ENCODE measurements around the gene FAF1. TPM values are rescaled to one million over a fixed set of nuclear protein-coding genes. Genes with fewer than 3 reads are reported as not detected.

FAF1 gene
- total RNA-seq, 4 donors from 2014 or later, result 33.8 to 55.8 (median 45.6) TPM

GRCh38 chr1:50700621-50701020 is 259.4 kb downstream of the FAF1 start:
- no peak overlapping the region for H3K4me3 ChIP-seq (ENCODE audit: low read depth, poor library complexity, severe bottlenecking)
- 86 to 88% methylated on average over 2 of the region's 2 CpGs for WGBS, 2 donors
- intact Hi-C loops (cut with DNase I; ENCODE audit: low total_unique reads), result no loop called here
- DNase-seq (ENCODE audit: low spot score in 2 of 2), result no peak
- TF ChIP-seq CTCF (IDR thresholded peaks at IDR 0.05) (no peak), POLR2A (IDR thresholded peaks at IDR 0.05) (no peak)

- 92 to 96% methylated on average over 4 of the region's 4 CpGs for whole genome bisulfite sequencing, 2 donors
- intact Hi-C loops (cut with DNase I; ENCODE audit: low total_unique reads), result no loop called here
- DNase-seq (ENCODE audit: low spot score in 2 of 2), result no peak
- H3K4me3 ChIP-seq (ENCODE audit: low read depth, poor library complexity, severe bottlenecking), result no peak overlapping the region
- TF ChIP-seq POLR2A (IDR thresholded peaks at IDR 0.05), result no peak
- no peak for TF ChIP-seq CTCF (IDR thresholded peaks at IDR 0.05)
These were observed 259.9 kb downstream of the FAF1 start for GRCh38 chr1:50700214-50700613.

GRCh38 chr1:50699795-50700194 is 260.3 kb downstream of the FAF1 start:
- no peak for TF ChIP-seq POLR2A (IDR thresholded peaks at IDR 0.05)
- TF ChIP-seq CTCF (IDR thresholded peaks at IDR 0.05), result no peak
- WGBS, 2 donors, result 91 to 97% methylated on average over 4 of the region's 4 CpGs
- H3K4me3 ChIP-seq (ENCODE audit: low read depth, poor library complexity, severe bottlenecking), result no peak overlapping the region
- intact Hi-C loops (cut with DNase I; ENCODE audit: low total_unique reads), result no loop called here
- DNase-seq (ENCODE audit: low spot score in 2 of 2), result no peak

- no peak for DNase-seq (ENCODE audit: low spot score in 2 of 2)
- 89 to 90% methylated on average over 3 of the region's 3 CpGs for WGBS, 2 donors
- intact Hi-C loops (cut with DNase I; ENCODE audit: low total_unique reads), result no loop called here
- TF ChIP-seq CTCF (IDR thresholded peaks at IDR 0.05) (no peak), POLR2A (IDR thresholded peaks at IDR 0.05) (no peak)
- no peak overlapping the region for H3K4me3 ChIP-seq (ENCODE audit: low read depth, poor library complexity, severe bottlenecking)
These were observed 262.3 kb downstream of the FAF1 start for GRCh38 chr1:50697440-50698421.

- H3K4me3 ChIP-seq (ENCODE audit: low read depth, poor library complexity, severe bottlenecking), result no peak overlapping the region
- intact Hi-C loops (cut with DNase I; ENCODE audit: low total_unique reads), result no loop called here
- TF ChIP-seq POLR2A (IDR thresholded peaks at IDR 0.05) (no peak), CTCF (IDR thresholded peaks at IDR 0.05) (no peak)
- 92 to 95% methylated on average over 2 of the region's 2 CpGs for WGBS, 2 donors
- no peak for DNase-seq (ENCODE audit: low spot score in 2 of 2)
These were observed 266.2 kb downstream of the FAF1 start for GRCh38 chr1:50693829-50694228.

Data from lower leg skin (tissue), 4 donors.